HL-60 (cell line): ENCODE data around the gene ACOT12.

Experiments
- CTCF ChIP-seq: IDR thresholded peaks from one replicate; pipeline ENCODE4 v1.5.1; 2011; ENCODE audit warnings: low read length, control low read depth, inconsistent platforms; ENCODE audit not compliant: insufficient read depth
- GABPA ChIP-seq: IDR thresholded peaks from 2 replicates; pipeline ENCODE4 v1.6.1; 2012; ENCODE audit warnings: low read depth
- POLR2AphosphoS5 ChIP-seq: IDR thresholded peaks from 2 replicates; pipeline ENCODE4 v1.6.1; 2012; ENCODE audit warnings: low read depth
- REST ChIP-seq: IDR thresholded peaks from 2 replicates; pipeline ENCODE4 v1.6.1; 2012; ENCODE audit warnings: low read depth; ENCODE audit not compliant: insufficient replicate concordance
- SPI1 ChIP-seq: IDR thresholded peaks from 2 replicates; pipeline ENCODE4 v1.6.1; 2012; ENCODE audit warnings: low read depth, mild to moderate bottlenecking, borderline replicate concordance

DNA sequence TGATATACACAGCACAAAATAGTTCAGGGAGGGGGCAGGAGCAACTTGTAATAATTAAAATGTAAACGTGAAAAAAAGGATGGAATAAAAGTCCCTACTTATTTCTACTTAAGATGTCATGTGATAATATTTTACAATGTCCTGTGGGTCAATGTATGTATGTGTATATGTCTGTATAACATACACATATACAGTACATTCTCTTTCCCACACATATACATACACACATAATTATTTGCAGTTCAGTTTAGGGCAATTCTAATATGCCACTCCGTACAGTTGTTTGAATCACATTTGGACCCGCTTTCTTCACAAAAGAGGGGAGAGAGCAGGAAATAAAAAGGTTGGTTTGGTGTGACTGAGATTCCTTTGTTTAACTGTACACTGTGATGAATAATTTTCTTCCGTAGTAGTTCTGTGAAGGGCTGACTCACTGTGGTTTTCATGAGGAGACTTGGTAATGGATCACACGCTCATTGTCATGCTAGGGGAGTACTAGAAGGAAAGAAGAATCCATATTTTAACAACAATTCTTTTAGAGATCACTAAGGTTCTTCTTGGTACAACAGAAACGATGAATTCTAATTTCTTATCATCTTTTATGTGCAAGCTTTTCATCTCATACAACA is 26.2 kb upstream of the ACOT12 start:
- TF ChIP-seq CTCF: no peak
- no peak for TF ChIP-seq SPI1
- no peak for TF ChIP-seq POLR2AphosphoS5
- TF ChIP-seq REST: no peak
- TF ChIP-seq GABPA: no peak
